SK-N-MC (cell line): ENCODE results near the gene RPL26.

Experiments
- DNase-seq: peaks from one replicate; pipeline ENCODE4 v3.0.0-alpha.2; 2011; ENCODE audit warnings: low read depth, low spot score
- H3K27ac ChIP-seq: fragments of 200-600 bp; sonication (generic); 2 replicates; pipeline ENCODE4 v1.5.1; 2016; ENCODE audit warnings: mixed run types
- H3K36me3 ChIP-seq: fragments of 200-600 bp; sonication (generic); 2 replicates; pipeline ENCODE4 v1.6.1; 2017; ENCODE audit warnings: antibody characterized with exemption, low read length, mixed read lengths; ENCODE audit not compliant: insufficient read depth
- H3K4me3 ChIP-seq: fragments of 200-600 bp; sonication (generic); 2 replicates; pipeline ENCODE4 v1.5.1; 2016
- H3K9ac ChIP-seq: fragments of 200-600 bp; sonication (generic); 2 replicates; pipeline ENCODE4 v1.8.0; 2017; ENCODE audit warnings: mixed run types, mixed read lengths; ENCODE audit not compliant: insufficient read length
- H3K9me3 ChIP-seq: fragments of 200-600 bp; sonication (generic); 2 replicates; pipeline ENCODE4 v1.6.1; 2017; ENCODE audit warnings: low read depth, mild to moderate bottlenecking, antibody characterized with exemption, low read length, moderate library complexity, mixed read lengths
- EZH2 ChIP-seq: fragments of 200-600 bp; sonication (generic); IDR thresholded peaks from one replicate; pipeline ENCODE4 v1.6.1; 2017; ENCODE audit warnings: antibody characterized with exemption
- FOXP2 ChIP-seq: optimal IDR thresholded peaks from 2 replicates; pipeline ENCODE3; 2011; ENCODE audit warnings: mild to moderate bottlenecking, moderate library complexity; ENCODE audit not compliant: insufficient read depth; ENCODE audit errors: extremely low read length, control extremely low read depth
- POLR2AphosphoS5 ChIP-seq: IDR thresholded peaks from 2 replicates; pipeline ENCODE4 v1.6.1; 2012; ENCODE audit warnings: mild to moderate bottlenecking, low read depth, low read length, borderline replicate concordance

RPL26 gene

DNA sequence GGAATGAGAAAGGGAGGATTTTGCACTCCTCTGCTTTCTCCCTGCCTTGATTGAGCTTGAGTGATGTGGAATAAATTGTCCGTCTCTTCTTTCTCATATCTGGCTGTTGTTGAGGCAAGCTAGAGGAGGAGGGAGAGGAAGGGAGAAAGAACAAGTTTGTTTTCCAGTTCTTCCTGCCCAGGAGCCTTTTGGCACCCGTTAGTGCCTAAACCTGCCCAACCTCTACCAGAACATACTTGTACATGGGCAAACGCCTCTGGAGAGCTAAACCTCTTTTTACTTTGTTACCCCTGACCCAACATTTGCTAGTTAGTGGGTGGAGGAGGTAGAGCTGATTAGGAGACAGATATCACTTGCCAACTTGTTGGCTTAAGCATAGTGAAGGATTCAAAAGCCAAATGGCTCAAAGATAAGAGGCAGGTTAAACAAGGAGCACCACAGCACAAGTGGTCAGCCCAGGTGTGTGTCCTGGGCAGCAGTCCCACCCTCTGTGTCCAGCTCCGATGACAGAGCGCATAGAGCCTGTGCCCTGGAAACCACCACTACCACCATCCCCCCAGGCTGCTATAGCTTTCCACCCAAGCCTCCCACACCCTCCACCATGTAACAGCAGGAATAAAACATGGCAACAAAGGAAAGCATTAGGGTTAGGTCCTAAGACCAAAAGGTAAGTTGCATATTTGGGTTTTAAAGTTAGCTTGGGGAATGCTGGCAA, 36.9 kb downstream of the RPL26 start:
- TF ChIP-seq POLR2AphosphoS5 (no peak), FOXP2 (no peak), EZH2 (no peak)
- Histone ChIP-seq H3K9ac (no peak overlapping the region), H3K36me3 (no peaks in the 10 kb centered on the region), H3K27ac (no peak overlapping the region), H3K9me3 (no peaks in the 10 kb centered on the region), H3K4me3 (no peak overlapping the region)
- DNase-seq, result no peak

DNA sequence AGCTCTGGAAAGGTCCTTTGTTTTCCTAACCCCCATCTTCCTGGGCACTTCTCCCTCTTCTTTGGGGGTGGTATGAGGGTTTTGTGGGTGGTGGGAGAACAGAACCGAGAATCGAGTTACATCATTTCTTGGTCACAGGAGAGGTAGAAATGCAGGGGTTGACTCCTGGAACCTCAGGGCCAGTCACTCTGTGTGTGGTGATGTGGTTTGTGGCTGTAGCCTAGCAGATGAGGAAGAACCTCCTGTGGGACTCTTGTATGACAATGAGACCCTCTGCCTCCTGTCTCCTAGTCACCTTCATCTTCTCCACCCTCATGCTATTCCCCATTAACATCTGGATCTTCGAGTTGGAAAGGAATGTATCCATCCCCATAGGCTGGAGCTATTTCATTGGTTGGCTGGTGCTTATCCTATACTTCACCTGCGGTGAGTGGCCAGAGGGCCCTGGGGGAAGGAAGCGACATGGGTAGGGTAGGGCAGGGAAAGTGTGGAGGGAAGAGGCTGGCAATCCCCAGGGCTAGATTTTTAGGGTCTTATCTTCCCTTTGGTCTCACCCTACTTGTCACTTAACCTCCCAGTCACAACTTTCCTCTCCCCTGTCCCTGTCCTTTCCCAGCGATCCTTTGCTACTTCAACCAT, 37.8 kb downstream of the RPL26 start:
- H3K4me3 ChIP-seq, result no peak overlapping the region
- DNase-seq, result no peak
- no peak overlapping the region for H3K9ac ChIP-seq
- H3K27ac ChIP-seq, result no peak overlapping the region
- no peaks in the 10 kb centered on the region for H3K36me3 ChIP-seq
- no peaks in the 10 kb centered on the region for H3K9me3 ChIP-seq
- TF ChIP-seq POLR2AphosphoS5 (no peak), EZH2 (no peak), FOXP2 (no peak)

DNA sequence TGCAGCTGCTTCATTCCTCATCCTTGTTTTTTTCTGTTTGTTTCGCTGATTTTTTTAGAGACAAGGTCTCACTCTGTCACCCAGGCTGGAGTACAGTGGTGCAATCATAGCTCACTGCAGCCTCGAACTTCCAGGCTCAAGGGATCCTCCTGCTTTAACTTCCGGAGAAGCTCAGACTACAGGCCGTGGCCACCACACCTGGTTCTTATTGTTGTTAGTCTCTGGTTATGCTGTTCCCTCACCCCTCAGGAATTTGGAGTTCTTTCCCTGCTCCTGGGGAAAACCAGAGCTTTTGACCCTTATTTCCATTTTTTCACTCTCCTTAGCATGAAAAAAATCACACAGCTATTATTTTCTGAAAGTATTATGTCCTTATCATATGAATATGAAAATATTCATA, 41.5 kb downstream of the RPL26 start:
- H3K9me3 ChIP-seq, result no peaks in the 10 kb centered on the region
- TF ChIP-seq POLR2AphosphoS5 (no peak), FOXP2 (no peak), EZH2 (no peak)
- no peaks in the 10 kb centered on the region for H3K36me3 ChIP-seq
- DNase-seq, result no peak
- H3K4me3 ChIP-seq, result no peak overlapping the region
- no peak overlapping the region for H3K27ac ChIP-seq
- H3K9ac ChIP-seq, result no peak overlapping the region

DNA sequence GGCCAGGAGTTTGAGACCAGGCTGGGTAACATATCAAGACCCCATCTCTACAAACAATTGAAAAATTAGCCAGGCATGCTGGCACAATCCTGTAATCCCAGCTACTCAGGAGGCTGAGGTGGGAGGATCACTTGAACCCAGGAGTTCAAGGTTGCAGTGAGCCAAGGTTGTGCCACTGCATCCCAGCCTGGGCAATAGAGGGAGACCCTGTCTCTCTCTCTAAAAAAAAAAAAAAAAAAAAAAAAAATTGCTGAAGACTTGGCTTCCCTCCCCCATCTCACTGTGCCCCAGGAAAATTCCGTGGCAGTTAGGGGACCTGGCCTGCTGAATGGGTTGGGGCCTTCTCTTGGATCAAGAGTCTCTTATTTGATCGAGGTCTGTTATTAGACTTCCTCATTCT, 43.5 kb downstream of the RPL26 start, which contains the start of gene ODF4:
Gene ODF4, plus strand, starts transcription at position 301 of the 400 bp plus-strand sequence. CDS start 212 bp downstream, outside the sequence.
- no peak for TF ChIP-seq EZH2
- TF ChIP-seq FOXP2, result no peak
- TF ChIP-seq POLR2AphosphoS5, result no peak
- H3K4me3 ChIP-seq, result no peak within 1 kb of the TSS
- no peaks in the 10 kb centered on the region for H3K9me3 ChIP-seq
- no peak for DNase-seq
- H3K27ac ChIP-seq, result no peak within 1 kb of the TSS
- no peaks in the 10 kb centered on the region for H3K36me3 ChIP-seq
- no peak within 1 kb of the TSS for H3K9ac ChIP-seq

DNA sequence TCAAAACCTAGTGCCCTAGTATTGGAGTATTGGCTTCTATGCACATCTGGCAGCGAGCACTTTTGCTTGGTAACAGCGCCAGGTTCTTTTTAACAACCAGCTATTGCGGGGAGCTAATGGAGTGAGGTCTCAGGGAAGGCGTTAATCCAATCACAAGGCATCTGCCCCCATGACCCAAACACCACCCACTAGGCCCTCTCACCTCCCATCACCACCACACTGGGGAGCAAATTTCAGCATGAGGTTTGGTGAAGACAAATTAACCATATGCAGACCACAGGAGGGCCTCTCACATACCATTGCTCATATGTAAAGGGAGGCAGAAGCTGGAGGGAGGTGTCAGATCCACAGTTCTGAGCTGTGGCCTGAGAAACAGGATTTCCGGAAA, 44.2 kb downstream of the RPL26 start:
- H3K4me3 ChIP-seq, result no peak overlapping the region
- no peak for DNase-seq

DNA sequence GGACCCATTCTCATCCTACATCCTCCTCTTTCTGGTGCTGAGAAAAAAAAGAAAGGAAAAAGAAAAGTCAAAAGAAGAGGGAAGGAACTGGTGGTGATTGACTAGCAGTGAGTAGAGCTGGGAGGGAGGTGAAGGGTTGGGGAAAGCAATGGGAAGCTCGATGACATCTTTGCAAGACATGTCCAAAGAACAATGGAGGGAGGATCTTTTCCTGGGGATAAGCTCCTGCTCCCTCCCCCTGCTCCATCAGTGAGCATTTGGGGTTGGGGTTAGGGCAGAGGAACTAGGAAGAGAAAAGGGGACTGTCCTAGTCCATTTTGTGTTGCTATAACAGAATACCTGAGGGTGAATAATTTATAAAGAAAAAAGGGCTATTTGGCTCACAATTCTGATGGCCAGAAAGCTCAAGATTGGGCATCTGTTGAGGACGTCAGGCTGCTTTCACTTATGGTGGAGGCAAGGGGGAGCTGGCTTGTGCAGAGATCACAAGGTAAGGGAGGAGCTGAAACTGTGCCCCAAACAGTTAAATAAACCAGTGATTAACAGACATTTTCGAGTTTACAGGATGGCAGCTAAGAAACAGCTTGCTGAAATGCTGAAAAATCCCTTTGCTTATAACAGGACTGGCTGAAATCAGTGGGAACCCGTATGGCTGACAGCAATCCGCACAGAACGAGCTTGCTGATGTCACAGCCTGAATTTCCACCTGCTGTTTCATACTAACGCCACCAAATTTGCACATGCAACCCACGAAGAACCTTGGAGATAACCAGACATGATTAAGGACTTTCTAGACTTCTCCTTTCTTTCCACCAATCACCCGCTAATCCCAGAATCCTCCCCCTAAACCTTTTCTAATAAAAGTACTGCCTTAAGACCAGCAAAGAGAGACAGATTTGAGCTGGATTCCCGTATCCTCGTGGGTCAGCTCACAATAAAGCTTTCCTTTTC, 44.9 kb downstream of the RPL26 start:
- no peak overlapping the region for H3K27ac ChIP-seq
- H3K9ac ChIP-seq, result no peak overlapping the region
- DNase-seq, result no peak
- no peak overlapping the region for H3K4me3 ChIP-seq
- H3K9me3 ChIP-seq, result no peaks in the 10 kb centered on the region
- H3K36me3 ChIP-seq, result no peaks in the 10 kb centered on the region
- TF ChIP-seq EZH2, result no peak
- no peak for TF ChIP-seq FOXP2
- TF ChIP-seq POLR2AphosphoS5, result no peak

More for the DNA sequence above, 44.2 kb downstream of the RPL26 start:
- no peak for TF ChIP-seq POLR2AphosphoS5
- no peak for TF ChIP-seq FOXP2
- TF ChIP-seq EZH2, result no peak
- Histone ChIP-seq H3K9me3 (no peaks in the 10 kb centered on the region), H3K9ac (no peak overlapping the region), H3K36me3 (no peaks in the 10 kb centered on the region), H3K27ac (no peak overlapping the region)

DNA sequence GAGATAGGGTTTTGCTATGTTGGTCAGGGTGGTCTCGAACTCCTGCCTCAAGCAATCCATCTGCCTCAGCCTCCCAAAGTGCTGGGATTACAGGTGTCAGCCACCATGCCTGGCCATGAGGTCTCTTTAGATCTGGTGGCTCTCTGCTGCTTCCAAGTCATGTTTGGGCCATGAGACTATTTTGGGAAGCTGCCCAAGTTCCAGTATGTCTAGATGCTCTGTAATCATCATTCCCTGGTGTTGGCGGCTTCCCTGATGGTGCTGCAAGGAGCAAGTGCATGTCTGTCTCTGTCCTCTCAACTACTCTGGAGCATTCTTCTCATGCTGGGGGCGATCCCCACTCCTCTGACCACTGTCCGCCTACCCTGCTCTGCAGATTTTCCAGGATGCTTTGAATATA, 49.7 kb downstream of the RPL26 start:
- no peak overlapping the region for H3K9ac ChIP-seq
- no peaks in the 10 kb centered on the region for H3K9me3 ChIP-seq
- no peak for DNase-seq
- H3K27ac ChIP-seq, result no peak overlapping the region
- no peaks in the 10 kb centered on the region for H3K36me3 ChIP-seq
- TF ChIP-seq FOXP2, result no peak
- TF ChIP-seq EZH2, result no peak
- no peak for TF ChIP-seq POLR2AphosphoS5
- no peak overlapping the region for H3K4me3 ChIP-seq

DNA sequence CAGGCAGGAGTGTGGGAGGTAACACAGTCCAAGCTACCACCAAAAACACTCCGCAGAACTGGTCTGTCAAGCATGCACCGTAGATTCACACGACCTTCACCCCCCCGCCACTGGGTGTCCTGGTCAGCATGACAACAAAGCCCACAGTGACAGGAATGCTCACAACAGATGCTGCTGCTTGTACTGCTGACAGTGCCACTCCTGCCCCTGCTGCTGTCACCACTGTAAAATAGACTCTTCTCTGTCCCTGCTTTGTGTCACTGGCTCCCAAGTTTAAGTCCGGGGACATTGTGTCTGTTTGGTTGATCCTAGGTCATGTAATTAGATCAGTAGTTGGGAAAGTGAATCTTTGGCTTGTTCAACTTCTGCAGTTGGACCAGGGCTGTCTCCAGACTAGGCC, 50.3 kb downstream of the RPL26 start:
- Histone ChIP-seq H3K9me3 (no peaks in the 10 kb centered on the region), H3K36me3 (no peaks in the 10 kb centered on the region), H3K27ac (no peak overlapping the region), H3K9ac (no peak overlapping the region), H3K4me3 (no peak overlapping the region)
- no peak for TF ChIP-seq EZH2
- no peak for TF ChIP-seq POLR2AphosphoS5
- no peak for TF ChIP-seq FOXP2
- no peak for DNase-seq
